HepG2 (cell line): ENCODE data around the gene NCBP2. TPM values are rescaled to one million over a fixed set of nuclear protein-coding genes. Genes with fewer than 3 reads are reported as not detected.
A peak's percentile ranks its signal among the peaks of the same experiment; 100 is the strongest.

Experiments
- ATAD3A ChIP-seq: sonication (generic); formaldehyde crosslinking; IDR thresholded peaks from 2 replicates; pipeline ENCODE4 v1.4.0; 2020; ENCODE audit warnings: missing genetic modification reagents
- ATF7 ChIP-seq, 2 experiments: fragments of 450-650 bp in 1 of 2; sonication (generic) in 1 of 2; formaldehyde crosslinking in 1 of 2; IDR thresholded peaks; 2 replicates each; pipeline versions ENCODE4 v1.4.0 to v1.6.1; 2016 to 2020; ENCODE audit warnings: antibody characterized with exemption in 1 of 2, mild to moderate bottlenecking in 1 of 2, missing genetic modification reagents in 1 of 2
- CBX1 ChIP-seq: IDR thresholded peaks from one replicate; pipeline ENCODE4 v1.6.1; 2016; ENCODE audit warnings: antibody characterized with exemption, low read depth
- CREB1 ChIP-seq, 2 experiments: fragments of 450-650 bp in 1 of 2; IDR thresholded peaks; 2 replicates each; pipeline ENCODE4 v1.6.1; 2016 to 2017; ENCODE audit warnings: control low read depth in 1 of 2, mild to moderate bottlenecking in 1 of 2, missing compliant biosample characterization in 1 of 2, missing genetic modification characterization in 1 of 2
- FOXO1 ChIP-seq: sonication (generic); formaldehyde crosslinking; IDR thresholded peaks from 2 replicates; pipeline ENCODE4 v1.4.0; 2020; ENCODE audit warnings: missing genetic modification reagents
- IKZF4 ChIP-seq: sonication (generic); formaldehyde crosslinking; IDR thresholded peaks from 2 replicates; pipeline ENCODE4 v1.5.1; 2020; ENCODE audit warnings: borderline replicate concordance, mild to moderate bottlenecking, low read depth, missing genetic modification reagents; ENCODE audit errors: not compliant biosample characterization
- POGZ ChIP-seq: sonication (generic); formaldehyde crosslinking; IDR thresholded peaks from 2 replicates; pipeline ENCODE4 v1.4.0; 2020; ENCODE audit warnings: mild to moderate bottlenecking, missing genetic modification reagents
- STAT5B ChIP-seq: sonication (generic); formaldehyde crosslinking; IDR thresholded peaks from 2 replicates; pipeline ENCODE4 v1.4.0; 2020; ENCODE audit warnings: missing genetic modification reagents
- TAF1 ChIP-seq: sonication (generic); formaldehyde crosslinking; IDR thresholded peaks from 2 replicates; pipeline ENCODE4 v1.4.0; 2020; ENCODE audit warnings: missing genetic modification reagents
- ZNF138 ChIP-seq: sonication (generic); formaldehyde crosslinking; IDR thresholded peaks from 2 replicates; pipeline ENCODE4 v1.5.0; 2020; ENCODE audit warnings: mild to moderate bottlenecking, low read depth, missing genetic modification reagents
- ZNF20 ChIP-seq: sonication (generic); formaldehyde crosslinking; IDR thresholded peaks from 2 replicates; pipeline ENCODE4 v1.4.0; 2020; ENCODE audit warnings: mild to moderate bottlenecking, moderate library complexity, missing genetic modification reagents
- ZNF589 ChIP-seq: sonication (generic); formaldehyde crosslinking; conservative IDR thresholded peaks from 2 replicates; pipeline ENCODE4 v1.8.0; 2022; ENCODE audit warnings: mild to moderate bottlenecking, moderate library complexity, missing genetic modification reagents
- ZNF598 ChIP-seq: sonication (generic); formaldehyde crosslinking; IDR thresholded peaks from 2 replicates; pipeline ENCODE4 v1.5.1; 2020; ENCODE audit warnings: mild to moderate bottlenecking, missing genetic modification reagents, borderline replicate concordance
- ZNF713 ChIP-seq: sonication (generic); formaldehyde crosslinking; IDR thresholded peaks from 2 replicates; pipeline ENCODE4 v1.4.0; 2020; ENCODE audit warnings: mild to moderate bottlenecking, missing genetic modification reagents
- ZNF788 ChIP-seq: sonication (generic); formaldehyde crosslinking; IDR thresholded peaks from 2 replicates; pipeline ENCODE4 v1.5.0; 2020; ENCODE audit warnings: mild to moderate bottlenecking, missing genetic modification reagents, borderline replicate concordance
- polyA plus RNA-seq, 8 experiments: library from polyadenylated mRNA; depleted of rRNA in 3 of 8; stranded (reverse) in 7 of 8; unstranded in 1 of 8; fragments of >200 nt; fragmentation: Illumina TruSeq in 4 of 8; extraction: Trizol in 4 of 8; gene quantifications; 2 replicates each; pipeline versions ENCODE4 v1.2.1 to v1.2.3, GENCODE V29; 2011 to 2016; ENCODE audit warnings: low read depth in 4 of 8, missing spikeins in 1 of 8, mixed read lengths in 1 of 8; ENCODE audit not compliant: insufficient read depth in 1 of 8
- total RNA-seq, 5 experiments: library from RNA; depleted of rRNA; stranded (reverse); fragments of >200 nt; fragmentation: Illumina TruSeq; extraction: Trizol; gene quantifications; 2 replicates each; pipeline ENCODE4 v1.2.3, GENCODE V29; 2016; ENCODE audit warnings: low read depth in 1 of 5
- TF ChIP-seq, protein P1 (sequence below): IDR thresholded peaks from 2 replicates; pipeline ENCODE4 v1.6.1; 2012; ENCODE audit warnings: low read depth, low read length, improper control_type of control experiment
- TF ChIP-seq, protein P2 (sequence below): sonication (generic); formaldehyde crosslinking; IDR thresholded peaks from 2 replicates; pipeline ENCODE4 v1.4.0; 2020; ENCODE audit warnings: missing genetic modification reagents
- TF ChIP-seq, protein P3 (sequence below): sonication (generic); formaldehyde crosslinking; IDR thresholded peaks from 2 replicates; pipeline ENCODE4 v1.4.0; 2020; ENCODE audit warnings: mild to moderate bottlenecking, low read depth, missing genetic modification reagents
- TF ChIP-seq, protein P4 (sequence below): sonication (generic); formaldehyde crosslinking; IDR thresholded peaks from 2 replicates; pipeline ENCODE4 v1.5.1; 2020; ENCODE audit warnings: missing genetic modification reagents, mild to moderate bottlenecking, borderline replicate concordance
- TF ChIP-seq, protein P5 (sequence below): sonication (generic); formaldehyde crosslinking; conservative IDR thresholded peaks from 2 replicates; pipeline ENCODE4 v1.8.1; 2023; ENCODE audit warnings: missing genetic modification reagents

The NCBP2 gene
- total and polyA plus RNA-seq, 2 of the 13 experiments (the other 11 are each of a cell fraction or from before 2014, with no cell fraction given): 58.7 to 95.5 TPM

DNA sequence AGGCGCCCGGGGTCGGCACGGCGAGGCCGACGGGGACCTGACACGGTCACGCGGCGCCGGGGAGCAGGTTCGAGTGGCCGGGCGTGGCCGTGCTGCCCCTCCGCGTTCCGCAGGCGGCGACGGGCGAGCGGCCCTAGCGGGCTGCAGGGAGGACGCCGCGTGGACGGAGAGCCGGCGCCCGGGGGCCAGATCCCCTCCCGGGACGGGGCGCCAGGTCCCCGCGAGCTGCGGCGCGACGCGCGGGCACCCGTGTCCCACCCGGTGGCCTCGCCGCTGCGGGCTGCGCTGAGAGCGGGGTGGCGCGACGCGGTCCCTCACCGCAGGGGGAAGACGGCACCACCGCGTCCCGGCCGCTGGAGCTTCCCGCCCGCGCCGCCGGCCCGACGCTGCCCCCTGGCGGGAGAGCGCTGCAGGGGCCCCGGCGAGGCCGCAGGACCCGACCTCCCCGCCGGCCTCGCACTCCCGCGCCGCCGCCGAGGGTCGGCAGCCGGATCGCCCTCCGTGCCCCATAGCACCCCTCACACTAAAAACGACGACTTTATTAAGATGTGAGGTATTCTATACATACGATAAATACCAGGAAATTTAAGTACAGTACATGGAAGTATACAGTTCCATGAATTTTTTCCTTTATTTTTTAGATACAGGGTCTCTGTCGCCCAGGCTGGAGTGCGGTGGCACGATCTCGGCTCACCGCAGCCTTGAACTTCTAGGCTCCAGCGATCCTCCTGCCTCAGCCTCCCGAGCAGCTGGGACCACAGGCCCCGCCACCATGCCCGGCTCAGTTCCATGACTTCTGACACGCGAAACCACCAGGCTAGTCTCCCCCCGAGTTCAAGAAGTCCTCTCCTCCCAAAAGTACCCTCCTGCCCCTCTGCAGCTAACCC, 27.6 kb upstream of the NCBP2 start (continued):
- TF ChIP-seq CREB1 (IDR thresholded peaks at IDR 0.05): no peak
- no peak for TF ChIP-seq CREB1 (CRISPR knock-in tag; IDR thresholded peaks at IDR 0.05)
- TF ChIP-seq ZNF20 (CRISPR knock-in tag): no peak
- no peak for TF ChIP-seq ATAD3A (CRISPR knock-in tag)
- TF ChIP-seq ZNF713 (CRISPR knock-in tag): no peak
- TF ChIP-seq, protein P1, sequence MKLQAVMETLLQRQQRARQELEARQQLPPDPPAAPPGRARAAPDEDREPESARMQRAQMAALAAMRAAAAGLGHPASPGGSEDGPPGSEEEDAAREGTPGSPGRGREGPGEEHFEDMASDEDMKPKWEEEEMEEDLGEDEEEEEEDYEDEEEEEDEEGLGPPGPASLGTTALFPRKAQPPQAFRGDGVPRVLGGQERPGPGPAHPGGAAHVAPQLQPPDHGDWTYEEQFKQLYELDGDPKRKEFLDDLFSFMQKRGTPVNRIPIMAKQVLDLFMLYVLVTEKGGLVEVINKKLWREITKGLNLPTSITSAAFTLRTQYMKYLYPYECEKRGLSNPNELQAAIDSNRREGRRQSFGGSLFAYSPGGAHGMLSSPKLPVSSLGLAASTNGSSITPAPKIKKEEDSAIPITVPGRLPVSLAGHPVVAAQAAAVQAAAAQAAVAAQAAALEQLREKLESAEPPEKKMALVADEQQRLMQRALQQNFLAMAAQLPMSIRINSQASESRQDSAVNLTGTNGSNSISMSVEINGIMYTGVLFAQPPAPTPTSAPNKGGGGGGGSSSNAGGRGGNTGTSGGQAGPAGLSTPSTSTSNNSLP: no peak
- TF ChIP-seq TAF1: no peak
- no peak for TF ChIP-seq ATF7 (IDR thresholded peaks at IDR 0.05)
- no peak for TF ChIP-seq ATF7 (CRISPR knock-in tag; IDR thresholded peaks at IDR 0.05)
- TF ChIP-seq, protein P2, sequence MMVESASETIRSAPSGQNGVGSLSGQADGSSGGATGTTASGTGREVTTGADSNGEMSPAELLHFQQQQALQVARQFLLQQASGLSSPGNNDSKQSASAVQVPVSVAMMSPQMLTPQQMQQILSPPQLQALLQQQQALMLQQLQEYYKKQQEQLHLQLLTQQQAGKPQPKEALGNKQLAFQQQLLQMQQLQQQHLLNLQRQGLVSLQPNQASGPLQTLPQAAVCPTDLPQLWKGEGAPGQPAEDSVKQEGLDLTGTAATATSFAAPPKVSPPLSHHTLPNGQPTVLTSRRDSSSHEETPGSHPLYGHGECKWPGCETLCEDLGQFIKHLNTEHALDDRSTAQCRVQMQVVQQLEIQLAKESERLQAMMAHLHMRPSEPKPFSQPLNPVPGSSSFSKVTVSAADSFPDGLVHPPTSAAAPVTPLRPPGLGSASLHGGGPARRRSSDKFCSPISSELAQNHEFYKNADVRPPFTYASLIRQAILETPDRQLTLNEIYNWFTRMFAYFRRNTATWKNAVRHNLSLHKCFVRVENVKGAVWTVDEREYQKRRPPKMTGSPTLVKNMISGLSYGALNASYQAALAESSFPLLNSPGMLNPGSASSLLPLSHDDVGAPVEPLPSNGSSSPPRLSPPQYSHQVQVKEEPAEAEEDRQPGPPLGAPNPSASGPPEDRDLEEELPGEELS (CRISPR knock-in tag): no peak
- TF ChIP-seq, protein P3, sequence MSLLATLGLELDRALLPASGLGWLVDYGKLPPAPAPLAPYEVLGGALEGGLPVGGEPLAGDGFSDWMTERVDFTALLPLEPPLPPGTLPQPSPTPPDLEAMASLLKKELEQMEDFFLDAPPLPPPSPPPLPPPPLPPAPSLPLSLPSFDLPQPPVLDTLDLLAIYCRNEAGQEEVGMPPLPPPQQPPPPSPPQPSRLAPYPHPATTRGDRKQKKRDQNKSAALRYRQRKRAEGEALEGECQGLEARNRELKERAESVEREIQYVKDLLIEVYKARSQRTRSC: no peak
- TF ChIP-seq ZNF788 (CRISPR knock-in tag): no peak
- 0 out of 2 replicates have a peak, but pooled peaks have one; percentile 8 for TF ChIP-seq ZNF589 (CRISPR knock-in tag)
- TF ChIP-seq ZNF138: no peak
- TF ChIP-seq CBX1: no peak
- TF ChIP-seq POGZ (CRISPR knock-in tag): no peak
- TF ChIP-seq, protein P4, sequence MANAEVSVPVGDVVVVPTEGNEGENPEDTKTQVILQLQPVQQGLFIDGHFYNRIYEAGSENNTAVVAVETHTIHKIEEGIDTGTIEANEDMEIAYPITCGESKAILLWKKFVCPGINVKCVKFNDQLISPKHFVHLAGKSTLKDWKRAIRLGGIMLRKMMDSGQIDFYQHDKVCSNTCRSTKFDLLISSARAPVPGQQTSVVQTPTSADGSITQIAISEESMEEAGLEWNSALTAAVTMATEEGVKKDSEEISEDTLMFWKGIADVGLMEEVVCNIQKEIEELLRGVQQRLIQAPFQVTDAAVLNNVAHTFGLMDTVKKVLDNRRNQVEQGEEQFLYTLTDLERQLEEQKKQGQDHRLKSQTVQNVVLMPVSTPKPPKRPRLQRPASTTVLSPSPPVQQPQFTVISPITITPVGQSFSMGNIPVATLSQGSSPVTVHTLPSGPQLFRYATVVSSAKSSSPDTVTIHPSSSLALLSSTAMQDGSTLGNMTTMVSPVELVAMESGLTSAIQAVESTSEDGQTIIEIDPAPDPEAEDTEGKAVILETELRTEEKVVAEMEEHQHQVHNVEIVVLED (CRISPR knock-in tag): no peak
- no peak for TF ChIP-seq IKZF4
- TF ChIP-seq ZNF598 (CRISPR knock-in tag): no peak
- TF ChIP-seq FOXO1 (CRISPR knock-in tag): 0 out of 2 replicates have a peak, but pooled peaks have one; percentile 10
- no peak for TF ChIP-seq STAT5B (CRISPR knock-in tag)
- TF ChIP-seq, protein P5, sequence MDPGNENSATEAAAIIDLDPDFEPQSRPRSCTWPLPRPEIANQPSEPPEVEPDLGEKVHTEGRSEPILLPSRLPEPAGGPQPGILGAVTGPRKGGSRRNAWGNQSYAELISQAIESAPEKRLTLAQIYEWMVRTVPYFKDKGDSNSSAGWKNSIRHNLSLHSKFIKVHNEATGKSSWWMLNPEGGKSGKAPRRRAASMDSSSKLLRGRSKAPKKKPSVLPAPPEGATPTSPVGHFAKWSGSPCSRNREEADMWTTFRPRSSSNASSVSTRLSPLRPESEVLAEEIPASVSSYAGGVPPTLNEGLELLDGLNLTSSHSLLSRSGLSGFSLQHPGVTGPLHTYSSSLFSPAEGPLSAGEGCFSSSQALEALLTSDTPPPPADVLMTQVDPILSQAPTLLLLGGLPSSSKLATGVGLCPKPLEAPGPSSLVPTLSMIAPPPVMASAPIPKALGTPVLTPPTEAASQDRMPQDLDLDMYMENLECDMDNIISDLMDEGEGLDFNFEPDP (CRISPR knock-in tag): no peak
